AG09309 (cell line): Measurements from ENCODE around the gene PRKD1.

Experiments used
- DNase-seq: peaks from one replicate; pipeline ENCODE4 v3.0.0-alpha.2; 2010; ENCODE audit warnings: low read depth
- H3K4me3 ChIP-seq: 2 replicates; pipeline ENCODE4 v1.5.1; 2011; ENCODE audit warnings: mild to moderate bottlenecking, low read depth, low read length, moderate library complexity; ENCODE audit not compliant: control insufficient read depth
- TF ChIP-seq, protein P1 (sequence below): IDR thresholded peaks from 2 replicates; pipeline ENCODE4 v1.5.1; 2011; ENCODE audit warnings: mild to moderate bottlenecking, low read depth, low read length, inconsistent platforms; ENCODE audit not compliant: insufficient read depth, control insufficient read depth; ENCODE audit errors: missing control alignments

Gene PRKD1

GRCh38 chr14:29832042-29832441, 95.6 kb downstream of the PRKD1 start:
- TF ChIP-seq, protein P1, sequence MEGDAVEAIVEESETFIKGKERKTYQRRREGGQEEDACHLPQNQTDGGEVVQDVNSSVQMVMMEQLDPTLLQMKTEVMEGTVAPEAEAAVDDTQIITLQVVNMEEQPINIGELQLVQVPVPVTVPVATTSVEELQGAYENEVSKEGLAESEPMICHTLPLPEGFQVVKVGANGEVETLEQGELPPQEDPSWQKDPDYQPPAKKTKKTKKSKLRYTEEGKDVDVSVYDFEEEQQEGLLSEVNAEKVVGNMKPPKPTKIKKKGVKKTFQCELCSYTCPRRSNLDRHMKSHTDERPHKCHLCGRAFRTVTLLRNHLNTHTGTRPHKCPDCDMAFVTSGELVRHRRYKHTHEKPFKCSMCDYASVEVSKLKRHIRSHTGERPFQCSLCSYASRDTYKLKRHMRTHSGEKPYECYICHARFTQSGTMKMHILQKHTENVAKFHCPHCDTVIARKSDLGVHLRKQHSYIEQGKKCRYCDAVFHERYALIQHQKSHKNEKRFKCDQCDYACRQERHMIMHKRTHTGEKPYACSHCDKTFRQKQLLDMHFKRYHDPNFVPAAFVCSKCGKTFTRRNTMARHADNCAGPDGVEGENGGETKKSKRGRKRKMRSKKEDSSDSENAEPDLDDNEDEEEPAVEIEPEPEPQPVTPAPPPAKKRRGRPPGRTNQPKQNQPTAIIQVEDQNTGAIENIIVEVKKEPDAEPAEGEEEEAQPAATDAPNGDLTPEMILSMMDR, result no peak
- no peak for DNase-seq
- H3K4me3 ChIP-seq, result no peak overlapping the region

DNA sequence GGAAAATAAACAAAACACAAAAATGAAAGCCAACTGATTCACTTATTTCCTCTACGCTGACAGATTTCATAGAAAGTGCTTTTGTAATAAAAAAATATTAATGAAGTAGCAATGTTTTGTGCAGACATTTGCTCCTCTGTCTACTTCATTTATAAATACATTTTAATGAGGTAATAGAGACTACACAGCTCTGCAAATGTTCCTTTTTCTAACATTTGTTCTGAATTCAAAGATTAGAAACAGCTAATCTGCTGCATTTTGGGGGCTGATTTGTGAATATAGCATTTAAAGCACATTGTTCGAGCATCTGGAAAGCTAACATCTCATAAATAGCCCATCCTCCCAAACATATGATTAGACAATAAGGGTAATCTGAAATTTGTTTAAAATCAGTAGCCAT, 97.8 kb downstream of the PRKD1 start:
- DNase-seq, result no peak
- TF ChIP-seq, protein P1, result no peak
- H3K4me3 ChIP-seq, result no peak overlapping the region

GRCh38 chr14:29823816-29824215, 103.8 kb downstream of the PRKD1 start:
- DNase-seq, result no peak
- no peak overlapping the region for H3K4me3 ChIP-seq
- TF ChIP-seq, protein P1, result no peak

DNA sequence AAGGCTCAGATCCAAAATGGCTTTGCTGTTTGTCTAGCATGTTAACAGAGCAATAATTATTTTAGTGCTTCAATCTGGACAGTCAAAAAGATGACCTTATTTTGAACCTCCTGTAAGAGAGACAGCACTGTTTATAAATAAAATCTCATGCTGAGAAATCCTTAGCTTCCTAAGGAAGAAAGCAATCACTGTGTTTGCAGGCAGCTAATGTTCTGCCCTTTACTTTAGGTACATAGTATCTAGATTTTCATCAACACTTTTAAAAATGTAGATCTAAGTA, 105.3 kb downstream of the PRKD1 start:
- H3K4me3 ChIP-seq, result no peak overlapping the region
- DNase-seq, result no peak
- TF ChIP-seq, protein P1, result no peak

- DNase-seq, result no peak
- TF ChIP-seq, protein P1, result no peak
- no peak overlapping the region for H3K4me3 ChIP-seq
Observed at GRCh38 chr14:29821661-29822429, 105.8 kb downstream of the PRKD1 start.

GRCh38 chr14:29821242-29821641, 106.4 kb downstream of the PRKD1 start:
- no peak overlapping the region for H3K4me3 ChIP-seq
- no peak for DNase-seq
- TF ChIP-seq, protein P1, result no peak
